Fibroblast of skin of left biceps (primary cell): ENCODE results near the gene GRAMD2B.
"Not testable (repeated sequence)": the region's sequence is repeated elsewhere in the genome, so short reads cannot be mapped to it uniquely, and the experiment has no call there.

Experiments
- DNase-seq, 2 experiments: peaks; one replicate each; pipeline ENCODE4 v3.0.0-alpha.2; 2013; ENCODE audit warnings: low read depth in 2 of 2

The GRAMD2B gene

GRCh38 chr5:126450346-126450745 is 27.1 kb downstream of the GRAMD2B start:
- no peak for DNase-seq

- no peak for DNase-seq
These were observed 27.7 kb downstream of the GRAMD2B start for GRCh38 chr5:126450907-126451306.

GRCh38 chr5:126452477-126452876 is 29.3 kb downstream of the GRAMD2B start:
- DNase-seq = no peak

GRCh38 chr5:126454081-126454480 is 30.9 kb downstream of the GRAMD2B start:
- no peak for DNase-seq

- no peak for DNase-seq
These were observed 31.3 kb downstream of the GRAMD2B start for GRCh38 chr5:126454535-126454934.

- no peak for DNase-seq
These were observed 32.1 kb downstream of the GRAMD2B start for GRCh38 chr5:126455264-126455663.

- no peak for DNase-seq
These were observed 32.5 kb downstream of the GRAMD2B start for GRCh38 chr5:126455728-126456127.

GRCh38 chr5:126456217-126456820 is 33.1 kb downstream of the GRAMD2B start:
- no peak for DNase-seq

- no peak for DNase-seq
These were observed 37.2 kb downstream of the GRAMD2B start for GRCh38 chr5:126460459-126460858.

- no peak for DNase-seq
These were observed 37.8 kb downstream of the GRAMD2B start for GRCh38 chr5:126460977-126461376.

- no peak for DNase-seq
These were observed 38.6 kb downstream of the GRAMD2B start for GRCh38 chr5:126461838-126462237.

GRCh38 chr5:126462239-126463014 is 39.2 kb downstream of the GRAMD2B start:
- DNase-seq = no peak

GRCh38 chr5:126464016-126464415 is 40.8 kb downstream of the GRAMD2B start:
- DNase-seq = no peak

GRCh38 chr5:126464959-126465358 is 41.8 kb downstream of the GRAMD2B start:
- DNase-seq = no peak

GRCh38 chr5:126468091-126468490 is 44.9 kb downstream of the GRAMD2B start:
- DNase-seq = no peak

- DNase-seq = no peak
These were observed 46.5 kb downstream of the GRAMD2B start for GRCh38 chr5:126469536-126470316.

- not testable (repeated sequence) for DNase-seq
These were observed 47.3 kb downstream of the GRAMD2B start for GRCh38 chr5:126470529-126470928.

GRCh38 chr5:126471247-126471646 is 48.0 kb downstream of the GRAMD2B start:
- DNase-seq = no peak

- peak; percentile 47 to 49 for DNase-seq
These were observed 48.8 kb downstream of the GRAMD2B start for GRCh38 chr5:126471875-126472537.

- DNase-seq = no peak
These were observed 49.3 kb downstream of the GRAMD2B start for GRCh38 chr5:126472538-126472889.

- no peak for DNase-seq
These were observed 54.3 kb downstream of the GRAMD2B start for GRCh38 chr5:126477294-126478117.
